HepG2 (cell line): ENCODE data around the gene SPHK1. TPM values are rescaled to one million over a fixed set of nuclear protein-coding genes. Genes with fewer than 3 reads are reported as not detected.

Experiments
- FLYWCH1 ChIP-seq: sonication (generic); formaldehyde crosslinking; IDR thresholded peaks from 2 replicates; pipeline ENCODE4 v1.8.1; 2023; ENCODE audit warnings: mild to moderate bottlenecking, missing genetic modification reagents
- HOMEZ ChIP-seq: IDR thresholded peaks from 2 replicates; pipeline ENCODE4 v1.6.1; 2016; ENCODE audit warnings: low read depth
- HOXA3 ChIP-seq: sonication (generic); formaldehyde crosslinking; IDR thresholded peaks from 2 replicates; pipeline ENCODE4 v1.5.0; 2020; ENCODE audit warnings: missing genetic modification reagents
- MEIS1 ChIP-seq: sonication (generic); formaldehyde crosslinking; IDR thresholded peaks from 2 replicates; pipeline ENCODE4 v1.9.0; 2021; ENCODE audit warnings: mild to moderate bottlenecking, missing genetic modification reagents, moderate library complexity, borderline replicate concordance
- NCOA1 ChIP-seq: sonication (generic); formaldehyde crosslinking; IDR thresholded peaks from 2 replicates; pipeline ENCODE4 v1.9.0; 2021; ENCODE audit warnings: missing genetic modification reagents
- NFKB2 ChIP-seq: sonication (generic); formaldehyde crosslinking; IDR thresholded peaks from 2 replicates; pipeline ENCODE4 v1.4.0; 2020; ENCODE audit warnings: missing genetic modification reagents, borderline replicate concordance
- NR2F1 ChIP-seq, 2 experiments: fragments of 450-650 bp in 1 of 2; formaldehyde crosslinking in 1 of 2; IDR thresholded peaks; 2 replicates each; pipeline versions ENCODE4 v1.5.0 to v1.6.1; 2016 to 2020; ENCODE audit warnings: mild to moderate bottlenecking in 1 of 2, missing compliant biosample characterization in 1 of 2, missing genetic modification reagents in 1 of 2, moderate library complexity in 1 of 2
- RBM39 ChIP-seq: fragments of 200-400 bp; formaldehyde crosslinking; IDR thresholded peaks from one replicate; pipeline ENCODE4 v1.6.1; 2018; ENCODE audit warnings: antibody characterized with exemption, mild to moderate bottlenecking, low read depth, low read length; ENCODE audit not compliant: poor library complexity, severe bottlenecking
- SP4 ChIP-seq: sonication (generic); formaldehyde crosslinking; IDR thresholded peaks from 2 replicates; pipeline ENCODE4 v1.8.1; 2023; ENCODE audit warnings: mild to moderate bottlenecking, missing genetic modification reagents
- THRA ChIP-seq: sonication (generic); formaldehyde crosslinking; IDR thresholded peaks from 2 replicates; pipeline ENCODE4 v1.4.0; 2020; ENCODE audit warnings: missing genetic modification reagents, borderline replicate concordance
- U2AF1 ChIP-seq: fragments of 200-400 bp; formaldehyde crosslinking; optimal IDR thresholded peaks from 2 replicates; pipeline ENCODE3; 2017; ENCODE audit warnings: mild to moderate bottlenecking, low read depth, low read length
- ZBTB34 ChIP-seq: sonication (generic); formaldehyde crosslinking; IDR thresholded peaks from 2 replicates; pipeline ENCODE4 v1.8.0; 2022; ENCODE audit warnings: mild to moderate bottlenecking, missing genetic modification reagents
- ZNF138 ChIP-seq: sonication (generic); formaldehyde crosslinking; IDR thresholded peaks from 2 replicates; pipeline ENCODE4 v1.5.0; 2020; ENCODE audit warnings: mild to moderate bottlenecking, low read depth, missing genetic modification reagents
- ZNF205 ChIP-seq: IDR thresholded peaks from 2 replicates; pipeline ENCODE4 v1.6.1; 2018; ENCODE audit warnings: missing biosample characterization, missing genetic modification reagents
- ZNF383 ChIP-seq: sonication (generic); formaldehyde crosslinking; IDR thresholded peaks from 2 replicates; pipeline ENCODE4 v1.4.0; 2020; ENCODE audit warnings: missing genetic modification reagents, mild to moderate bottlenecking, borderline replicate concordance
- ZNF674 ChIP-seq: sonication (generic); formaldehyde crosslinking; IDR thresholded peaks from 2 replicates; pipeline ENCODE4 v1.5.0; 2020; ENCODE audit warnings: low read depth, mild to moderate bottlenecking, missing genetic modification reagents
- ZNF709 ChIP-seq: sonication (generic); formaldehyde crosslinking; IDR thresholded peaks from 2 replicates; pipeline ENCODE4 v1.5.0; 2020; ENCODE audit warnings: mild to moderate bottlenecking, missing genetic modification reagents
- ZNF788 ChIP-seq: sonication (generic); formaldehyde crosslinking; IDR thresholded peaks from 2 replicates; pipeline ENCODE4 v1.5.0; 2020; ENCODE audit warnings: mild to moderate bottlenecking, missing genetic modification reagents, borderline replicate concordance
- polyA plus RNA-seq, 8 experiments: library from polyadenylated mRNA; depleted of rRNA in 3 of 8; stranded (reverse) in 7 of 8; unstranded in 1 of 8; fragments of >200 nt; fragmentation: Illumina TruSeq in 4 of 8; extraction: Trizol in 4 of 8; gene quantifications; 2 replicates each; pipeline versions ENCODE4 v1.2.1 to v1.2.3, GENCODE V29; 2011 to 2016; ENCODE audit warnings: low read depth in 4 of 8, missing spikeins in 1 of 8, mixed read lengths in 1 of 8; ENCODE audit not compliant: insufficient read depth in 1 of 8
- total RNA-seq, 5 experiments: library from RNA; depleted of rRNA; stranded (reverse); fragments of >200 nt; fragmentation: Illumina TruSeq; extraction: Trizol; gene quantifications; 2 replicates each; pipeline ENCODE4 v1.2.3, GENCODE V29; 2016; ENCODE audit warnings: low read depth in 1 of 5

SPHK1 gene
- total and polyA plus RNA-seq, 2 of the 13 experiments (the other 11 are each of a cell fraction or from before 2014, with no cell fraction given): 129 to 160 TPM

DNA sequence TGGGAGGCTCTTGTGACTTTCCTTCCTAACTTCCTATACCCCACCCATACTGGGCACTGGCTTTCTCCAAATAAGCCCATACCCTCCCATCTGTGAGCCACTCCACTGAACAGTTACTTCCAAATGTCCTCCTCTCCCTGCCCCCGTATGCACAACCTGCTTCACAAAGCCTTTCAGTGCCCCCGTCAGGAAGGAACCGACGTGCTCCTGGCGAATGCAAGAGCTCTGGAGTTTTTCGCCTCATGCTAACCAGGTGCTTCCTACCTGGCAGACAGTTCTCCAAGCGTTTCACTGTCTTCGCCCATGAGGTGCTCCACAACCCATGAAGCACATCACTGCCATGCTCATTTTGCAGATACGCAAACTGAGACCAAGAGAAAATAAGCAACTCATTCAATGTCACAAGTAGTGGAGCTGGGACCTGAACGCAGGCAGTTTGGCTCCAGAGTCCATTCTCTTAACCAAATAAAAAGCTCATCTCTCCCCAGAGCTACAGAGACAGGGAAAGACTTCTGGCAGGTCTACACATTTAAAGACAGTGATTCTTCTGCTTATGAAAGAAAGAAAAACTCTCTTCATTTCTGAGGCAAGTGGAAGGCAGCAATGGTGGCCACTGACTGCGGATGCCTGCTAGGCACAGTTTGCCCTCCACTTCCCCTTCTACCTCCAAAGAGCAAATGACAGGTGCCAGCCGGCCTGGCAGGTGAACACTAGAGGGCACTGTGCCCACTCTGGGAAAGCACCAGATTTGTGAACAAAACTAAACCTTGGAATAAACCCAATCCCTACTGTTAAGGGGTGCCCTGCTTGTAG lies 23.8 kb downstream of the SPHK1 start (continued):
- TF ChIP-seq THRA (0 out of 2 replicates have a peak, but pooled peaks have one; percentile 35), ZBTB34 (no peak), NR2F1 (CRISPR knock-in tag; IDR thresholded peaks at IDR 0.05) (no peak), RBM39 (no peak), ZNF709 (no peak), ZNF138 (no peak), SP4 (no peak), ZNF674 (CRISPR knock-in tag) (no peak), HOXA3 (CRISPR knock-in tag) (no peak), NFKB2 (CRISPR knock-in tag) (peak; percentile 69; the same call in 1 of the 2 replicates), NCOA1 (no peak), ZNF383 (CRISPR knock-in tag) (no peak), ZNF788 (CRISPR knock-in tag) (no peak), ZNF205 (CRISPR knock-in tag) (peak; percentile 59; the same call in 1 of the 2 replicates), HOMEZ (CRISPR knock-in tag) (no peak), FLYWCH1 (no peak), U2AF1 (no peak), MEIS1 (CRISPR knock-in tag) (peak; percentile 92)
